HG02981 (cell line): ENCODE measurements around the gene AP2A1.
A peak's percentile ranks its signal among the peaks of the same experiment; 100 is the strongest.

Experiments used
- ATAC-seq: cut with Tn5 transposase; IDR thresholded peaks from one replicate; pipeline ENCODE4 v1.9.1; 2021; ENCODE audit warnings: mild to moderate bottlenecking, moderate library complexity; ENCODE audit not compliant: unreplicated experiment

AP2A1 gene

GRCh38 chr19:49766007-49766929 lies 533 bp upstream of the AP2A1 start:
- peak; percentile 91 for ATAC-seq

GRCh38 chr19:49767381-49767780 lies 580 bp downstream of the AP2A1 start:
- no peak for ATAC-seq

- ATAC-seq = no peak
Observed at GRCh38 chr19:49767967-49768581, 1.3 kb downstream of the AP2A1 start.

DNA sequence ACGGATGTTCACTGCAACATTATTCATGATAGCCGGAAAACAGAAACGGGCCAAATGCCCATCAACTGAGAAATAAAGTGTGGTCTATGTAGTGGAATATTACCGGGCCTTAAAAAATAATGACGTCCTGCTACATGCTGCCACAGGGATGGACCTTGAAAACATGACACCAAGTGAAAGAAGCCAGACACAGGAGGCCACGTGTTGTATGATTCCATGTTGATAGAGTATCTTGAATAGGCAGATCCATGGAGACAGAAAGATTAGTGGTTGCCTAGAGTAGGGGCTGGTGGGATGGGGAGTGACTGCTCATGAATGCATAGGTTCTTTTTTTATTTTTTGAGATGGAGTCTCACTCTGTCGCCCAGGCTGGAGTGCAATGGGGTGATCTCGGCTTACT lies 3.7 kb downstream of the AP2A1 start:
- no peak for ATAC-seq

DNA sequence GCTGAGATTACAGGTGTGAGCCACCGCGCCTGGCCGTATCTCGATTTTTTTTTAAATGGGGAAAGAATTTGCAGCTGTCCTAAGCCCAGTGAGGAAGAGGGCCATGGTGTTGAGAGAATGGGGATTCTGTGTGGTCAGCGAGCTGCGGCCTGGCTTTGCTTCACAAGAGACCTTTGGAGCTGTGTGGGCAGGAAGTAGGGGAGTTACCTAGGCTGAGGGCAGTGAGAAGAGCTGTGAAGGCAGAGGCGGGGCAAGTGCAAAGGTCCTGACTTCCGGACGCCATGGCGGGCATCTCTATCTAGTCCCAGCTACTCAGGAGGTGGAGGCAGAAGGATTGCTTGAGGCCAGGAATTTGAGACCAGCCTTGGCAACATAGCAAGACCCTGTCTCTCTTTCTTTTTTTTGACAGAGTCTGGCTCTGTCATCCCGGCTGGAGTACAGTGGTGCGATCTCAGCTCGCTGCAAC lies 4.9 kb downstream of the AP2A1 start:
- ATAC-seq = no peak

DNA sequence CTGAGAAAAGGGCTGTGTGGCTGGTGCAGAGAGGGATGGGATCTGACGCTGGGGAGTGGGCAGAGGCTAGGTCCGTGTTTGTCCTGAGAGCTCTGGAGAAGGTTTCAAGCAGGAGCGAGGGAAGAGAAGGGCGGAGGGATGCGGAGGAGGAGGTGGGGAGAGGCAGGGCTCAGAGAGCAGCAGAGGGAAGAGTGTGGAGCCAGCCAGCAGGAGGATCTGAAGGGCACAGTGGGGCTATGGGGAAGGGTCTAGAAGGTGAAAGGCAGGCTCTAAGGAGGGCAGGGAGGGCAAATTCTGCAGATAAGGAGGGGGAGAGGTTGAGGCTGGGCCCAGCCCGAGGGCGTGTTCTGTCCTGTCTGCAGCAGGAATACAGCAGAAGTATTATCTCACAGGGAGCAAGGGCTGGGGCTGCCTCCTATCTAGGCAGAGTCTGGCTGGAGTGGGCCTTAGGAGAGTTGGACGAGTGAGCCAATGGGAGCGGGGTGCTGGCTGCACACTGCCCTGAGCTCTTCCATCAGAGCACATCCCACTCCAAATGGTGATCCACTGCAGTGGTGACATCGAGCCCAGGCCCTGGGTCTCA lies 6.1 kb downstream of the AP2A1 start:
- ATAC-seq = no peak

DNA sequence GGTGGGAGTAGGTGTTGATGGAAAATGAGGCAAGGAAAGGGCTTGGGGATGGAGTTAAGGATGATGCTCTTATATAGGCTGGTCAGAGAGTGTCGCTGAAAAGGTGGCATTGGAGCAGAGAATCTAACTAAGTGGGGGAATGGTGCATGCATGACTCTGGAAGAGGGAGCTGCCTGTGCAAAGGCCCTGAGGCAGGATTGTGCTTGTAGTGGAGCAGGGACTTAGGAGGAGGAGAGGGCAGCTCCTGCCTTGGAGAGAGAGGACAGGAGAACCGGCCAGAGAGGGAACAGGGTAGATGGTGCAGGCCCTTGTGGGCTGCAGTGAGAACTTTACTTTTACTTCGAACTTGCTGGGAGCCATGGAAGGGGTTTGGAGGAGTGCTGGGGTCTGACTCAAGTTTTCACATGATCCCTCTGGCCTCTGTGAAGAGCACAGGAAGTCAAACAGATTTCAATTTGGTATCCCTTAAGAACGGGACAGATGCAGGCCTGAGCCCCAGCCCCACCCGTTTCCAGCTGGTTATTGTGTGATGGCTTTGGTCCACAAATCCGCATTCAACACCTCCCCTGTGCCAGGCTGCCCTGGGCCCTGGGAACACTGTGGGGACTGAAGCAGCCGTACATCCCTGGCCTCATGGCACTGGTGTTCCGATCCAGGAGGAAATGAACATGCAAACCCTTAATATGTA lies 7.0 kb downstream of the AP2A1 start:
- no peak for ATAC-seq

GRCh38 chr19:49774969-49775368 lies 8.2 kb downstream of the AP2A1 start:
- no peak for ATAC-seq

DNA sequence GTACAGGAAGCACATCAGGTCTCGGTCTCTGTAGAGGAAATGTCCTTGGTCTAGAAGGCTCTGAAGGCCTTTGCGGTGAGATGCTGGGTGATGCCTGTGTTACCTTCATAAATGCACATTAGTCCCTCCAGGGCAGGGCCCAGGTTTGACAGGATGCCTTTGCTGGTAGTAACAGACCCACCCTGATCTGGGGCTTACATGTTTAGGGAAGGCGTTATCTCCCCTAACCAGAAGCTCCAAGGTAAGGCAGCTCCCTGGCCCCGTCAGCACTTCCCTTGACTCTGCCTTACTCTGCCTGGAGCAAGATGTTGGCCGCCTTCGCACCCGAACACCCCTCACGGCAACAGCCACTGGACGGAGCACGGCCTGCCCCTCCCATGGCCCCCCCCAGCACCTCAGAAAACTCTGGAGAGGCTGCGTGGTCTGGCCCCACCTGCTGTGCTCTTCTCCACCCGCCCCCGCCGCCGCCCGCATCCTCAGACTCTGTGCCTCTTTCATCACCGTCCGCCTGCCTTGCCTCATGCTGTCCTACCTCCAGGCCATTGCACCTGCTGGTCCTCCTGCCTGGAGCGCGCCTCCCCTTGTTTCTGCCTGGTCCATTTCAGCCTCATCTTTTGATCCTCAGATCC lies 9.1 kb downstream of the AP2A1 start:
- no peak for ATAC-seq

- ATAC-seq = no peak
Observed at GRCh38 chr19:49776371-49776764, 9.6 kb downstream of the AP2A1 start.

DNA sequence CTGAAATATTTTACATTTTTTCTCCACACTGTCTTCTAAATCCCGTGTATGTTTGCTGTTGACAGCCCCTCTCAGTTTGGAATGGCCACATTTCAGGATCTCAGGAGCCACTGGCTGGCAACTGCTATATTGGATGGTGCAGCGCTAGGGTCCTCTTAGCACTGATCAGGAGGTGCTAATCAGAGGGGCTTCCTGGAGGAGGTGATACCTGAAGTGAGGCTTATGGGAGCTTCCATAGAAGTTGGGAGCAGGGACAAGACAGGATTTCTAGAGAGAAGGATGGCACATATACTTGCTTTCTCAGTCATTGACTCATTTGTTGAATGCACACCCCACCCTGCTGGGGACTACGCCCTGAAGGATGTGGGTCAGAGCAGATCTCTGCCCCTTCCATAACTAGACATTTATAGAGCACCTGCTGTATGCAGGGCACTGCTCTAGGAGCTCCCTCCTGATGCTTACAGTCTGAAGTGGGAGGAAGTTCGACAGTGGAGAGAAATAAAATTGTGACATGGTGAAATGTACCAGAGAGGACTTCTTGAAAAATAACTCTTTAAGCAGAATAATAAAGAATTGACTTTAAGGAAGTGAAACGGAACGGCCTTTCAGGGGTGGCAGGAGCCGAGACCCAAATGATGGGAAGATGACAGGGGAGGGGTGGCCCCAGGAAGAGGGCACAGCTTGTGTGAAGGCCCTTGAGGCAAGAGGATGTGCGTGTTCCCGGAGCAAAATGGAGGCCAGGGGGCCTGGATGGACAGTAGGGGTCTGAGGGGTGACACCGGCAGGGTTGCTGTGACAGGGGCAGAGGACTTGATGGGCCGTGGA lies 13.1 kb downstream of the AP2A1 start:
- ATAC-seq = no peak

- no peak for ATAC-seq
Observed at GRCh38 chr19:49780861-49781260, 14.1 kb downstream of the AP2A1 start.

- ATAC-seq = no peak
Observed at GRCh38 chr19:49781394-49781793, 14.6 kb downstream of the AP2A1 start.

DNA sequence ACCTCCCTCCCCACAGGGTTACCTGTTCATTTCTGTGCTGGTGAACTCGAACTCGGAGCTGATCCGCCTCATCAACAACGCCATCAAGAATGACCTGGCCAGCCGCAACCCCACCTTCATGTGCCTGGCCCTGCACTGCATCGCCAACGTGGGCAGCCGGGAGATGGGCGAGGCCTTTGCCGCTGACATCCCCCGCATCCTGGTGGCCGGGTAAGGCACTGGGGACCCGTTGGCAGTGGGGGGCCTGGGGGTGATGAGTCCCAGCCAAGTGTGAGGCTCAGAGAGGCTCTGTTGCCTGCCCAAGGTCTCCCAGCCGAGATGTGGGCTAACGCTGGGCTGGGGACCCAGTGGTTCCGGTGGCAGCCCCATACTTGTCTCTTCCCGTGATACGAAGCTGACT lies 15.7 kb downstream of the AP2A1 start:
- ATAC-seq = no peak

GRCh38 chr19:49786376-49786820 lies 19.6 kb downstream of the AP2A1 start:
- ATAC-seq = no peak

- ATAC-seq = no peak
Observed at GRCh38 chr19:49787746-49788145, 20.9 kb downstream of the AP2A1 start.

DNA sequence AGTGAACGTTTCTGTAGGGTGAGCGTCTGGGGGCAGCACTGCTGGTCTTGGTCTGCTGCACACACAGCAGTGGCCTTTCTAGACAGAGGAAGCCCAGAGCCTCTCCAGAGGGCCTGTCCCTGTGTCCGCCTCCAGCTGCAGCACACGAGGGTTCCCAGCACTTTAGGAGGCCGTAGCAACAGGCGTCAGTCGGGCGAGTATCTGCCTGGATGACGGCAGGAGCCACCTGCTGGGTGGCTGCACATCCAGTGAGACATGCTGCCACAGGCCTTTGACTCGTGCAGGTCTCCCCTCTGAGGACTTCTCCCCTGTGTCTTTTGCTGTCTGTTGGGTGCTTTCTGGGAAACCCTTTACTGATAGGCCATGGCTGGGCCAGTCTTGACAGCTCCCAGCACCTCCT lies 22.1 kb downstream of the AP2A1 start:
- no peak for ATAC-seq

DNA sequence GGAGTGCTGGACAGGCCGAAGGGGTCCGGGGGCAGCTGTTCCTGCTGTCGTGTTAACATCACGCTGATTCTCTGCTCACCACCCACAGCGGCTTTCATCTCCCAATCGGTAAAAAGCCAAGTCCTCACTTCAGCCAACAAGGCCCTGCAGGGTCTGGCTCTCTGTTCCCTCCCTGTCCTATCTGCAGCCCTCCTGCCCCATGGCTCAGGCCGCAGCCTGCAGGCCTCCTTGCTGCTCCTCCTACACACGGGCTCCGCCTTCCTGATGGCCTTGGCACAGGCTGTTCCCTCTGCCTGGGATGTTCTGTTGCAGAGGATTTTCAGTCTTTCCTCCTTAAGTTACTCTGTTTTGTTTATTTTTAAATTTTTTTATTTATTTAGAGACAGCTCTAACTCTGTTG lies 24.1 kb downstream of the AP2A1 start:
- no peak for ATAC-seq

GRCh38 chr19:49791776-49792445 lies 25.1 kb downstream of the AP2A1 start:
- ATAC-seq = no peak
